HG02798 (cell line): Measurements from ENCODE around the gene IL22.

Experiments used
- ATAC-seq: cut with Tn5 transposase; IDR thresholded peaks from one replicate; pipeline ENCODE4 v1.9.1; 2021; ENCODE audit warnings: mild to moderate bottlenecking; ENCODE audit not compliant: unreplicated experiment, poor library complexity

The IL22 gene

GRCh38 chr12:68264857-68265256 lies 11.5 kb upstream of the IL22 start:
- no peak for ATAC-seq

- no peak for ATAC-seq
Measured at GRCh38 chr12:68264158-68264855, 10.9 kb upstream of the IL22 start.

GRCh38 chr12:68263366-68263765 lies 10.0 kb upstream of the IL22 start:
- no peak for ATAC-seq

- ATAC-seq = no peak
Measured at GRCh38 chr12:68261896-68262295, 8.5 kb upstream of the IL22 start.

- ATAC-seq = no peak
Measured at GRCh38 chr12:68260153-68260552, 6.7 kb upstream of the IL22 start.

GRCh38 chr12:68259318-68259940 lies 6.0 kb upstream of the IL22 start:
- ATAC-seq = no peak

GRCh38 chr12:68252077-68252476 lies 1.3 kb downstream of the IL22 start:
- ATAC-seq = no peak

- ATAC-seq = no peak
Measured at GRCh38 chr12:68250454-68250853, 3.0 kb downstream of the IL22 start.

- ATAC-seq = no peak
Measured at GRCh38 chr12:68247785-68248184, 5.6 kb downstream of the IL22 start.

GRCh38 chr12:68246350-68246749 lies 7.1 kb downstream of the IL22 start:
- ATAC-seq = no peak

GRCh38 chr12:68245180-68246021 lies 8.0 kb downstream of the IL22 start:
- ATAC-seq = no peak

- ATAC-seq = no peak
Measured at GRCh38 chr12:68242777-68243176, 10.6 kb downstream of the IL22 start.

GRCh38 chr12:68240975-68241374 lies 12.4 kb downstream of the IL22 start:
- ATAC-seq = peak; percentile 98

GRCh38 chr12:68240079-68240478 lies 13.3 kb downstream of the IL22 start:
- ATAC-seq = no peak

- ATAC-seq = no peak
Measured at GRCh38 chr12:68239309-68239982, 14.0 kb downstream of the IL22 start.

GRCh38 chr12:68237619-68238018 lies 15.8 kb downstream of the IL22 start:
- ATAC-seq = no peak

GRCh38 chr12:68237078-68237477 lies 16.3 kb downstream of the IL22 start:
- peak; percentile 5 for ATAC-seq

GRCh38 chr12:68236421-68237059 lies 16.9 kb downstream of the IL22 start:
- peak; percentile 68 for ATAC-seq

- ATAC-seq = no peak
Measured at GRCh38 chr12:68235576-68235975, 17.8 kb downstream of the IL22 start.

GRCh38 chr12:68234140-68234539 lies 19.3 kb downstream of the IL22 start:
- ATAC-seq = no peak
